IMR-90 (cell line): ENCODE measurements around the gene LONRF3. TPM values are rescaled to one million over a fixed set of nuclear protein-coding genes. Genes with fewer than 3 reads are reported as not detected.

Experiments
- ATAC-seq: fragments of 200-7000 bp; cut with Tn5 transposase; 2 replicates; pipeline ENCODE4 v1.9.1; 2020; ENCODE audit warnings: low read depth, mild to moderate bottlenecking, moderate library complexity
- BruUV-seq: library from RNA; stranded (reverse); fragments of 400-500 nt; replicated peaks from 2 replicates; lab custom pipeline; 2021; lab: Mats Ljungman, UMichigan
- CTCF ChIA-PET: fragments of 300-600 bp; formaldehyde crosslinking; extraction: SDS; loops from one replicate; lab custom pipeline; 2021; ENCODE audit warnings: antibody characterized with exemption; lab: Yijun Ruan, JAX
- POLR2A ChIA-PET: fragments of 300-600 bp; sonication (Branson Sonifier 250); formaldehyde crosslinking; loops from one replicate; lab custom pipeline; 2022; ENCODE audit warnings: antibody characterized with exemption; ENCODE audit not compliant: unreplicated experiment; lab: Charles Lee
- DNase-seq: peaks from one replicate; pipeline ENCODE4 v3.0.0; 2013
- H2AFZ ChIP-seq: replicated peaks from 2 replicates; pipeline ENCODE3; 2013; ENCODE audit warnings: low read length, mild to moderate bottlenecking; ENCODE audit not compliant: poor library complexity
- H2AK5ac ChIP-seq: 2 replicates; pipeline ENCODE4 v1.6.1; 2013; ENCODE audit warnings: low read depth, low read length, inconsistent platforms
- H2AK9ac ChIP-seq: replicated peaks from 2 replicates; pipeline ENCODE3; 2013; ENCODE audit warnings: mild to moderate bottlenecking, low read depth, low read length, moderate library complexity; ENCODE audit not compliant: poor library complexity
- H2BK120ac ChIP-seq: 2 replicates; pipeline ENCODE4 v1.6.1; 2013; ENCODE audit warnings: low read depth, low read length, inconsistent platforms
- H2BK15ac ChIP-seq: 3 replicates; pipeline ENCODE4 v1.6.1; 2013; ENCODE audit warnings: low read depth, low read length, inconsistent platforms
- H2BK20ac ChIP-seq: 2 replicates; pipeline ENCODE4 v1.6.1; 2013; ENCODE audit warnings: low read depth, mild to moderate bottlenecking, inconsistent platforms, low read length, moderate library complexity
- H2BK5ac ChIP-seq: 2 replicates; pipeline ENCODE4 v1.6.1; 2013; ENCODE audit warnings: mild to moderate bottlenecking, low read depth, low read length, inconsistent platforms; ENCODE audit not compliant: poor library complexity, severe bottlenecking
- H3K14ac ChIP-seq: replicated peaks from 2 replicates; pipeline ENCODE4 v1.6.1; 2013; ENCODE audit warnings: low read depth, low read length, inconsistent platforms
- H3K18ac ChIP-seq: 2 replicates; pipeline ENCODE4 v1.6.1; 2013; ENCODE audit warnings: low read depth, low read length, control low read depth
- H3K23ac ChIP-seq: 2 replicates; pipeline ENCODE4 v1.6.1; 2013; ENCODE audit warnings: low read depth, low read length, inconsistent platforms
- H3K27ac ChIP-seq: 2 replicates; pipeline ENCODE4 v1.5.1; 2013; ENCODE audit warnings: mild to moderate bottlenecking, control low read depth, low read length; ENCODE audit not compliant: insufficient read depth
- H3K27me3 ChIP-seq: 2 replicates; pipeline ENCODE4 v1.6.1; 2013; ENCODE audit warnings: low read length; ENCODE audit not compliant: control insufficient read depth, insufficient read depth
- H3K36me3 ChIP-seq: 2 replicates; pipeline ENCODE4 v1.6.1; 2013; ENCODE audit warnings: low read length, mixed read lengths; ENCODE audit not compliant: control insufficient read depth, insufficient read depth
- H3K4ac ChIP-seq: 2 replicates; pipeline ENCODE4 v1.6.1; 2013; ENCODE audit warnings: low read depth, low read length, inconsistent platforms
- H3K4me1 ChIP-seq: 2 replicates; pipeline ENCODE4 v1.6.1; 2013; ENCODE audit warnings: low read length, mixed read lengths; ENCODE audit not compliant: control insufficient read depth, insufficient read depth
- H3K4me2 ChIP-seq: 2 replicates; pipeline ENCODE4 v1.6.1; 2013; ENCODE audit warnings: low read depth, mild to moderate bottlenecking, control low read depth, low read length, moderate library complexity
- H3K4me3 ChIP-seq: 2 replicates; pipeline ENCODE4 v1.5.1; 2013; ENCODE audit warnings: low read depth, mild to moderate bottlenecking, control low read depth, low read length, moderate library complexity; ENCODE audit not compliant: insufficient read depth
- H3K56ac ChIP-seq: 2 replicates; pipeline ENCODE4 v1.6.1; 2013; ENCODE audit warnings: low read length, inconsistent platforms; ENCODE audit not compliant: insufficient read depth; ENCODE audit errors: extremely low read depth
- H3K79me1 ChIP-seq, 2 experiments: 2 replicates each; pipeline ENCODE4 v1.6.1; 2013; ENCODE audit warnings: low read length in 2 of 2, inconsistent platforms in 1 of 2, low read depth in 1 of 2
- H3K9ac ChIP-seq: 2 replicates; pipeline ENCODE4 v1.6.1; 2013; ENCODE audit warnings: low read depth, low read length, control low read depth
- H3K9me1 ChIP-seq: 2 replicates; pipeline ENCODE4 v1.6.1; 2013; ENCODE audit warnings: low read length, inconsistent platforms; ENCODE audit not compliant: insufficient read depth
- H3K9me3 ChIP-seq: 2 replicates; pipeline ENCODE4 v1.6.1; 2013; ENCODE audit warnings: low read length; ENCODE audit not compliant: control insufficient read depth, insufficient read depth
- H4K20me1 ChIP-seq: 2 replicates; pipeline ENCODE4 v1.6.1; 2013; ENCODE audit warnings: low read length, inconsistent platforms; ENCODE audit not compliant: insufficient read depth
- H4K5ac ChIP-seq: 2 replicates; pipeline ENCODE4 v1.6.1; 2013; ENCODE audit warnings: mild to moderate bottlenecking, low read depth, low read length, control low read depth
- H4K8ac ChIP-seq, 2 experiments: 2 replicates each; pipeline ENCODE4 v1.6.1; 2013; ENCODE audit warnings: low read depth in 2 of 2, low read length in 2 of 2, control low read depth in 1 of 2, inconsistent platforms in 1 of 2
- H4K91ac ChIP-seq: 2 replicates; pipeline ENCODE4 v1.6.1; 2013; ENCODE audit warnings: low read depth, low read length, inconsistent platforms; ENCODE audit not compliant: insufficient read depth
- FOS ChIP-seq: fragments of 150-350 bp; IDR thresholded peaks from 2 replicates; pipeline ENCODE4 v1.6.1; 2016; ENCODE audit warnings: low read depth, low read length
- POLR2A ChIP-seq: IDR thresholded peaks from 2 replicates; pipeline ENCODE4 v1.6.1; 2012; ENCODE audit warnings: mild to moderate bottlenecking, low read depth, low read length
- RFX5 ChIP-seq: IDR thresholded peaks from 2 replicates; pipeline ENCODE4 v1.8.0; 2012; ENCODE audit warnings: low read depth, mild to moderate bottlenecking, low read length, moderate library complexity
- WGBS, 2 experiments: methylation state at CpG; one replicate each; pipeline versions ENCODE4 v1.1.5 to v1.1.7; 2013; ENCODE audit warnings: missing lambda C conversion rate in 2 of 2; ENCODE audit not compliant: insufficient read length in 1 of 2; ENCODE audit errors: extremely low coverage in 2 of 2; 5-methylcytosine and 5-hydroxymethylcytosine counted together
- dilution Hi-C: fragments of 300-500 bp; cut with HindIII; formaldehyde crosslinking; loops from one replicate; pipeline ENCODE4 v1.14.3; 2018; ENCODE audit warnings: low sequenced_read_pairs; ENCODE audit not compliant: unreplicated experiment
- in situ Hi-C: fragments of 300-500 bp; cut with MboI; formaldehyde crosslinking; loops from 3 replicates; pipeline ENCODE4 v1.14.3; 2019; ENCODE audit warnings: low sequenced_read_pairs, inconsistent platforms, mixed read lengths
- intact Hi-C: fragments of 100-400 bp; cut with micrococcal nuclease; formaldehyde crosslinking; loops from 2 replicates; pipeline ENCODE4 v1.10.0; 2022
- polyA plus RNA-seq, 3 experiments: library from polyadenylated mRNA; depleted of rRNA; stranded (reverse); fragments of >200 nt; gene quantifications; 2 replicates each; pipeline ENCODE4 v1.2.3, GENCODE V29; 2012; ENCODE audit warnings: low replicate concordance in 1 of 3
- total RNA-seq: library from RNA; depleted of rRNA; stranded (reverse); fragments of >200 nt; gene quantifications from 2 replicates; pipeline ENCODE4 v1.2.3, GENCODE V29; 2012
- TF ChIP-seq, protein P1 (sequence below): fragments of 150-350 bp; IDR thresholded peaks from 2 replicates; pipeline ENCODE4 v1.6.1; 2017; ENCODE audit warnings: mild to moderate bottlenecking, antibody characterized with exemption, low read length, low read depth

LONRF3 gene
- total and polyA plus RNA-seq, 2 of the 4 experiments (the other 2 are of a cell fraction), result not detected

DNA sequence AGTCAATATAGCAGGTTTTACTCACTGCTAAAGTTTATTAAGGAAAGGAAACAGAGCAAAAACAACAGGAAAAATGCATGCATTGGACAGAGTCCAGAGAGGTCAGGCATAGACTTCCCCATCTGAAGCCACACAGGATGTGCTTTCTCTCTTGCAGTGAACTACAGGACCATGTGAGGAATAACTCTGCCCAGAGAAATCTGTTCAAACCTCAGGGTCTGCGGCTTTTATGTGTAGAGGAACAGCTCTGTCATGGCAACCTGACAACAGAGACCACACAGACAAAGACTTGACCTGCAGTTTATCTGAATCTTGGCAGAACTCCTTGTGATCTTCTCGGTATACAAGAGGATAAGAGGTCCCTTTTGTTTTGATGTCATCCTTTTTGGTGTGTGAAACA is 46.3 kb upstream of the LONRF3 start:
- Histone ChIP-seq H4K91ac (no peak overlapping the region), H3K9ac (no peak overlapping the region), H3K9me3 (no peaks in the 10 kb centered on the region), H3K18ac (no peak overlapping the region), H2BK15ac (no peak overlapping the region), H4K8ac (no peak overlapping the region), H4K20me1 (no peaks in the 10 kb centered on the region), H3K9me1 (no peaks in the 10 kb centered on the region), H2AK9ac (no peak overlapping the region), H2BK20ac (no peak overlapping the region), H3K4me3 (no peak overlapping the region), H3K4me1 (no peaks in the 10 kb centered on the region), H3K4ac (no peak overlapping the region), H2AFZ (no peak overlapping the region), H3K14ac (no peak overlapping the region), H3K27ac (no peak overlapping the region), H2AK5ac (no peak overlapping the region), H3K56ac (no peak overlapping the region), H3K79me1 (no peaks in the 10 kb centered on the region), H3K4me2 (no peak overlapping the region), H2BK120ac (no peak overlapping the region), H3K23ac (no peak overlapping the region), H3K36me3 (no peaks in the 10 kb centered on the region), H4K5ac (no peak overlapping the region), H2BK5ac (no peak overlapping the region), H3K27me3 (no peaks in the 10 kb centered on the region)
- 20% methylated on average over 1 of the region's 2 CpGs; no CpG with 5 or more reads in 1 of the 2 experiments for WGBS, 2 experiments
- ATAC-seq (no peak), DNase-seq (no peak)
- POLR2A ChIA-PET, result no interaction called here
- TF ChIP-seq RFX5 (no peak), FOS (no peak), POLR2A (no peak)
- TF ChIP-seq, protein P1, sequence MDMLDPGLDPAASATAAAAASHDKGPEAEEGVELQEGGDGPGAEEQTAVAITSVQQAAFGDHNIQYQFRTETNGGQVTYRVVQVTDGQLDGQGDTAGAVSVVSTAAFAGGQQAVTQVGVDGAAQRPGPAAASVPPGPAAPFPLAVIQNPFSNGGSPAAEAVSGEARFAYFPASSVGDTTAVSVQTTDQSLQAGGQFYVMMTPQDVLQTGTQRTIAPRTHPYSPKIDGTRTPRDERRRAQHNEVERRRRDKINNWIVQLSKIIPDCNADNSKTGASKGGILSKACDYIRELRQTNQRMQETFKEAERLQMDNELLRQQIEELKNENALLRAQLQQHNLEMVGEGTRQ, result no peak
- no TSS peak for BruUV-seq
- in situ Hi-C loops (no loop called here), intact Hi-C loops (no loop called here), dilution Hi-C loops (no loop called here)
- CTCF ChIA-PET, result no interaction called here
